ENCODE data around the gene PIAS2. TPM values are rescaled to one million over a fixed set of nuclear protein-coding genes. Genes with fewer than 3 reads are reported as not detected.
A peak's percentile ranks its signal among the peaks of the same experiment; 100 is the strongest.

PIAS2 gene
- total RNA-seq, 3 donors from 2014 or later (not counting 1 experiment from before 2014, with no cell fraction given), result 48.9 to 55.9 (median 50.0) TPM

DNA sequence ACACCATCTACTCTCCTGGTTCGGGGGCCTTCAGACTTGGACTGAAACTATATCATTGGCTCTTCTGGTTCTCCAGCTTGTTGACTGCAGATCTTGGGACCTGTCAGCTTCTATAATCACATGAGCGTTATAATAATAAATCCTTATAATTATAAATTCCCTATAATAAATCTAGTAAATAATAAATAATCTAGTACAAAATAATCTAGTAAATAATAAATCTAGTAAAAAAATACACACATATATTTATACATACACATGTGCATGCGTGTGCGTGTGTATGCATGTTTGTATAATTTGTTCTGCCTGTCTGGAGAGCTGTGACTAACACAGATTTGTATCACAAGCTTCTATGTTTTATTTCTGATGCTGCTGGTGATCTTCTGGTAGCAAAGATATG is 40.9 kb upstream of the PIAS2 start:
- no peaks in the 10 kb centered on the region for H3K4me1 ChIP-seq (ENCODE audit: control insufficient read depth, insufficient read depth, low read length)
- H3K9me3 ChIP-seq (ENCODE audit: control insufficient read depth, insufficient read depth, low read length), result no peaks in the 10 kb centered on the region
- intact Hi-C loops (cut with micrococcal nuclease), result no loop called here
- DNase-seq (no peak), ATAC-seq (no peak)
- H3K36me3 Mint-ChIP-seq, result no peaks in the 10 kb centered on the region
- peaks cover 7 to 10% of the 10 kb centered on the region in 2 donors for H3K27me3 Mint-ChIP-seq (ENCODE audit: low read depth in 2 of 2)
- 89% methylated on average over 3 of the region's 4 CpGs for WGBS (ENCODE audit: insufficient coverage)
- no peak overlapping the region for H3K27ac Mint-ChIP-seq
- H3K36me3 ChIP-seq (ENCODE audit: control insufficient read depth, insufficient read depth, low read length), result no peaks in the 10 kb centered on the region
- TF ChIP-seq, protein P1, sequence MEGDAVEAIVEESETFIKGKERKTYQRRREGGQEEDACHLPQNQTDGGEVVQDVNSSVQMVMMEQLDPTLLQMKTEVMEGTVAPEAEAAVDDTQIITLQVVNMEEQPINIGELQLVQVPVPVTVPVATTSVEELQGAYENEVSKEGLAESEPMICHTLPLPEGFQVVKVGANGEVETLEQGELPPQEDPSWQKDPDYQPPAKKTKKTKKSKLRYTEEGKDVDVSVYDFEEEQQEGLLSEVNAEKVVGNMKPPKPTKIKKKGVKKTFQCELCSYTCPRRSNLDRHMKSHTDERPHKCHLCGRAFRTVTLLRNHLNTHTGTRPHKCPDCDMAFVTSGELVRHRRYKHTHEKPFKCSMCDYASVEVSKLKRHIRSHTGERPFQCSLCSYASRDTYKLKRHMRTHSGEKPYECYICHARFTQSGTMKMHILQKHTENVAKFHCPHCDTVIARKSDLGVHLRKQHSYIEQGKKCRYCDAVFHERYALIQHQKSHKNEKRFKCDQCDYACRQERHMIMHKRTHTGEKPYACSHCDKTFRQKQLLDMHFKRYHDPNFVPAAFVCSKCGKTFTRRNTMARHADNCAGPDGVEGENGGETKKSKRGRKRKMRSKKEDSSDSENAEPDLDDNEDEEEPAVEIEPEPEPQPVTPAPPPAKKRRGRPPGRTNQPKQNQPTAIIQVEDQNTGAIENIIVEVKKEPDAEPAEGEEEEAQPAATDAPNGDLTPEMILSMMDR (IDR thresholded peaks at IDR 0.05), result no peak
- peaks cover 4 to 5% of the 10 kb centered on the region in 2 donors for H3K9me3 Mint-ChIP-seq
- no peak overlapping the region for H3K4me3 ChIP-seq (ENCODE audit: low read length)
- no peaks in the 10 kb centered on the region for H3K4me1 Mint-ChIP-seq
- no peak overlapping the region for H3K4me3 Mint-ChIP-seq
- H3K27me3 ChIP-seq (ENCODE audit: control insufficient read depth, insufficient read depth, low read length), result no peaks in the 10 kb centered on the region
- H3K27ac ChIP-seq (ENCODE audit: low read length), result no peak overlapping the region

GRCh38 chr18:46953195-46953594 is 35.9 kb upstream of the PIAS2 start:
- Histone ChIP-seq H3K27me3 (ENCODE audit: control insufficient read depth, insufficient read depth, low read length) (no peaks in the 10 kb centered on the region), H3K36me3 (ENCODE audit: control insufficient read depth, insufficient read depth, low read length) (no peaks in the 10 kb centered on the region), H3K27ac (ENCODE audit: low read length) (no peak overlapping the region), H3K4me1 (ENCODE audit: control insufficient read depth, insufficient read depth, low read length) (no peaks in the 10 kb centered on the region), H3K9me3 (ENCODE audit: control insufficient read depth, insufficient read depth, low read length) (no peaks in the 10 kb centered on the region), H3K4me3 (ENCODE audit: low read length) (no peak overlapping the region)
- TF ChIP-seq, protein P1 (IDR thresholded peaks at IDR 0.05), result no peak
- DNase-seq, result no peak
- H3K4me3 Mint-ChIP-seq, result no peak overlapping the region
- H3K36me3 Mint-ChIP-seq, result no peaks in the 10 kb centered on the region
- H3K4me1 Mint-ChIP-seq, result no peaks in the 10 kb centered on the region
- peaks cover 7 to 18% of the 10 kb centered on the region in 2 donors for H3K27me3 Mint-ChIP-seq (ENCODE audit: low read depth in 2 of 2)
- WGBS (ENCODE audit: insufficient coverage), result 76% methylated on average over 4 of the region's 5 CpGs
- ATAC-seq, result no peak
- H3K27ac Mint-ChIP-seq, result no peak overlapping the region
- intact Hi-C loops (cut with micrococcal nuclease), result no loop called here
- H3K9me3 Mint-ChIP-seq, result no peaks in the 10 kb centered on the region

- Histone ChIP-seq H3K4me1 (ENCODE audit: control insufficient read depth, insufficient read depth, low read length) (peaks cover 5% of the 10 kb centered on the region), H3K4me3 (ENCODE audit: low read length) (no peak overlapping the region), H3K27ac (ENCODE audit: low read length) (no peak overlapping the region), H3K27me3 (ENCODE audit: control insufficient read depth, insufficient read depth, low read length) (no peaks in the 10 kb centered on the region), H3K36me3 (ENCODE audit: control insufficient read depth, insufficient read depth, low read length) (no peaks in the 10 kb centered on the region), H3K9me3 (ENCODE audit: control insufficient read depth, insufficient read depth, low read length) (no peaks in the 10 kb centered on the region)
- H3K4me3 Mint-ChIP-seq, result peak overlapping the region; percentile 54
- ATAC-seq (no peak), DNase-seq (peak in 1 of 2 donors; percentile 17)
- TF ChIP-seq, protein P1 (IDR thresholded peaks at IDR 0.05), result peak; percentile 53
- H3K27me3 Mint-ChIP-seq (ENCODE audit: low read depth in 2 of 2), result peaks cover 7 to 16% of the 10 kb centered on the region in 2 donors
- WGBS (ENCODE audit: insufficient coverage), result 61% methylated on average over 3 of the region's 5 CpGs
- intact Hi-C loops (cut with micrococcal nuclease), result no loop called here
- H3K27ac Mint-ChIP-seq, result no peak overlapping the region
- no peaks in the 10 kb centered on the region for H3K4me1 Mint-ChIP-seq
- H3K36me3 Mint-ChIP-seq, result no peaks in the 10 kb centered on the region
- no peaks in the 10 kb centered on the region for H3K9me3 Mint-ChIP-seq
These were observed 32.9 kb upstream of the PIAS2 start for GRCh38 chr18:46950064-46950656.

Measured in natural killer cell (primary cell).